Stimulated activated CD4-positive, alpha-beta T cell treated with anti-CD3 and anti-CD28 coated beads, Interleukin-1b, Interleukin-23, amount 100 ng/mL, for 4 hours (primary cell): ENCODE measurements around the gene NELL1.

Source experiments
- DNase-seq, 2 donors: peaks; one replicate each; pipeline ENCODE4 v3.0.0-alpha.2; 2020; ENCODE audit warnings: low read depth in 2 of 2

NELL1 gene

GRCh38 chr11:21321072-21321471, 651.7 kb downstream of the NELL1 start:
- DNase-seq = no peak

GRCh38 chr11:21321530-21321929, 652.1 kb downstream of the NELL1 start:
- DNase-seq = no peak

- no peak for DNase-seq
Measured at GRCh38 chr11:21323617-21324016, 654.2 kb downstream of the NELL1 start.

GRCh38 chr11:21343204-21343603, 673.8 kb downstream of the NELL1 start:
- no peak for DNase-seq

- DNase-seq = no peak
Measured at GRCh38 chr11:21346361-21346760, 677.0 kb downstream of the NELL1 start.

GRCh38 chr11:21350613-21351012, 681.2 kb downstream of the NELL1 start:
- no peak for DNase-seq

GRCh38 chr11:21353425-21353824, 684.0 kb downstream of the NELL1 start:
- DNase-seq = no peak

- no peak for DNase-seq
Measured at GRCh38 chr11:21364866-21365624, 695.7 kb downstream of the NELL1 start.

GRCh38 chr11:21369947-21370346, 700.6 kb downstream of the NELL1 start:
- DNase-seq = no peak

GRCh38 chr11:21371044-21371443, 701.7 kb downstream of the NELL1 start:
- no peak for DNase-seq

- DNase-seq = no peak
Measured at GRCh38 chr11:21372672-21373071, 703.3 kb downstream of the NELL1 start.

GRCh38 chr11:21374376-21374775, 705.0 kb downstream of the NELL1 start:
- DNase-seq = no peak

- DNase-seq = no peak
Measured at GRCh38 chr11:21385669-21386440, 716.5 kb downstream of the NELL1 start.

- DNase-seq = no peak
Measured at GRCh38 chr11:21390430-21390829, 721.0 kb downstream of the NELL1 start.

- no peak for DNase-seq
Measured at GRCh38 chr11:21396342-21397008, 727.1 kb downstream of the NELL1 start.

GRCh38 chr11:21398195-21398594, 728.8 kb downstream of the NELL1 start:
- DNase-seq = no peak

GRCh38 chr11:21401496-21401895, 732.1 kb downstream of the NELL1 start:
- DNase-seq = no peak

- no peak for DNase-seq
Measured at GRCh38 chr11:21402274-21402673, 732.9 kb downstream of the NELL1 start.

GRCh38 chr11:21403069-21403468, 733.7 kb downstream of the NELL1 start:
- DNase-seq = no peak

- DNase-seq = no peak
Measured at GRCh38 chr11:21405422-21405821, 736.0 kb downstream of the NELL1 start.

- no peak for DNase-seq
Measured at GRCh38 chr11:21410513-21410912, 741.1 kb downstream of the NELL1 start.

- no peak for DNase-seq
Measured at GRCh38 chr11:21411104-21411503, 741.7 kb downstream of the NELL1 start.

GRCh38 chr11:21411597-21411996, 742.2 kb downstream of the NELL1 start:
- DNase-seq = no peak
